HG03565 (cell line): ENCODE results near the gene PRDM16.

Experiments used
- ATAC-seq: cut with Tn5 transposase; IDR thresholded peaks from one replicate; pipeline ENCODE4 v1.9.1; 2021; ENCODE audit warnings: mild to moderate bottlenecking, moderate library complexity; ENCODE audit not compliant: unreplicated experiment

The PRDM16 gene

DNA sequence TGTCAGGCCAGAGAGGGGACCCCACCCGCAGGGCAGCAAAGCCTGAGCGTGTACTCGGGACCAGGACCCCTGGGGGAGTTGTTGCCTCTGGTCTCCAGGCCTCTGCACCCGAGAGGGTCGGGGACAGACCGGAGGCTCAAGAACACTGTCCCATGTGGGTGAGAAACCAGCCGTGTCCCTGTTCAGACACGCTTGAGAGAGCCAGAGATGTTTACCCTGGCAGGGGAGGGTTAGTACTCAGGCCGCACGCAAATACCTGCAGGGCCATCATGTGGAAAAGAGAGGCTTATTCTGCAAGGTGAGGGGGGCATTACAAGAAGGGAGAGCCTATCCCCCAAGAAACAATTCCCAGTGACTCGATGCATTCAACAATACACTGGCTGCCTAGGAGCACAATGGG is 311.5 kb downstream of the PRDM16 start:
- ATAC-seq, result no peak

DNA sequence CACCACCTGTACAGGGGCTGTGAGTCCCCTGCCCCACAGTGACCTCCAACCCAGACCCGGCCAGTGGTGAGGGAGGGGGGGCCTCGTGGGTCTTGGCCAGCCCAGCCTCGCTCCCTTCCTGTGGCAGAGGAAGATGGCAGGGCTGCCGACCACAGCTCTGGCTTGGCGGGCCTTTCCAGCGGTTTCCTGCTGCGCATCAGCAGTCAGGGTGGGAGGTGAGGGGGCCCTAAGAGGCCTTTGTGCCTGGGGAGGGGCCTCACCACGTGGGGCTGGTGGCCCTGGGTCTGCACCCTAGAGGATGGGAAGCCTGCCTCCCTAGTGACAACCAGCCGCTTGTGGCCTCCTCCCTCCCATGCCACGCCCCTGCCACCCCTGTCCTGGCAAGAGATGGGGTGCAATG is 312.9 kb downstream of the PRDM16 start:
- no peak for ATAC-seq

DNA sequence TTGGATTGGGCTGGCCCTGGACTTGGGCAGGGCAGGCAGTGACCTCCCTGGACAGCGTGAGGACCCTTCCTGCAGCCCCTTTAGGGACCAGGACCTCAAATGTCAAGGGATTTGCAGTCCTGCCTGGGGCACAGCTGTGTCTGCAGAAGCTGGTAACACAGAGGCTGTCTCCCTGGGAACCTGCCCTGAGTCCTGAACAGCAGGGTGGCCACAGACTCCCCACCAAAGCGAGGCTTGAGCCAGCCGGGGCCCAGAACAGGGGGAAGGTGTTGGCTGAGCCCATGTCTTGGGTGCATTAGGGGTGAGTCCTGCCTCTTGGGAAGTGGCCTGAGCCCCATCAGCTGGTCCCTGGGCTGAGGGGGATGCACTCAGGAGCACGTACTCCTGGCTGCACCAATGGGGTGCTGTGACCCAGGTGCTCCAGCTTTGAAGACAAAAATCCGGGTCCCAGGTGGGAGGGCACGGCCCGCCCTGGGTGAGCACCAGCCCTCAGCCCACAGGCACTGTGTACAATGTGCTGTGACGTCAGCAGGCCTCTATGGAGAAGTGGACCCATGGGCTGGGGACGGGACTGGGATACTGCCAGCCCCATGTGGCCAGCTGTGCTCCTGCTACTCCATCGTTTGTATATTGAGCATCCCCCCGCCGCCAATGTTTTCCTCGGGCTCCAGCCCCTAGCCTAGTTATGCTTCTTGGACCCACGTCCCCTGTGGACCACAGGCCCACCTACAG is 313.5 kb downstream of the PRDM16 start:
- no peak for ATAC-seq

DNA sequence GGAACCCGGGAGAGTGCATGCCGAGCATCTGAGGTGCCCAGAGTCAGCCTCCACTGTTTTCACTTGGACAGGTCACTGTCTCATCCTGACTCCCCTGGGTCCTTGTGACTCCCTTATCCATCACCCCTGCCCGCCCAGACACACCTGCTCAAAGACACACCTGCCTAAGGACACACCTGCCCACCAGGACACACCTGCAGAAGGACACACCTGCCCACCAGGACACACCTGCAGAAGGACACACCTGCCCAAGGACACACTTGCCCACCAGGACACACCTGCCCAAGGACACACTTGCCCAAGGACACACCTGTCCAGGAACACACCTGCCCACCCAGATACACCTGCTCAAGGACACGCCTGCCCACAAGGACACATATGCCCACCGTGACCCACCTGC is 314.7 kb downstream of the PRDM16 start:
- ATAC-seq, result no peak

DNA sequence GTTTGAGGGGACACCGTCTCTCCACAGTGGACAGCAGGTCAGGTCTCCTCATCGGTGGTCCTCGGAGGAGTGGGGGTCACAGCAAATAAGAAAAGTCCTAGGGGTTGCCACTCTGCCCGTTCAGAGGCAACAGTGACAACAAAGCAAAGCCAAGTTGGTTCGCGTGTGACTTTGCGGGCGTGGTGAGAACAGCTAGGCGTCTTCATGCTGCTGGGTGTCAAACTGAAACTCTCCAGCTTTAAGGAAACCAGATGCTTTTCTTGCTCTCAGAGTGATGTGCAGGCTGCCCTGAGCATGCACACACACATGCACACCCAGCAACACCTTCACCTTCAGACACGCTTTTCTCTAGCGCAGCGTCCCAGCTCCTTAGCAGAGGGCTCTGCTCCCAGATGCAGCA is 315.4 kb downstream of the PRDM16 start:
- ATAC-seq, result no peak

DNA sequence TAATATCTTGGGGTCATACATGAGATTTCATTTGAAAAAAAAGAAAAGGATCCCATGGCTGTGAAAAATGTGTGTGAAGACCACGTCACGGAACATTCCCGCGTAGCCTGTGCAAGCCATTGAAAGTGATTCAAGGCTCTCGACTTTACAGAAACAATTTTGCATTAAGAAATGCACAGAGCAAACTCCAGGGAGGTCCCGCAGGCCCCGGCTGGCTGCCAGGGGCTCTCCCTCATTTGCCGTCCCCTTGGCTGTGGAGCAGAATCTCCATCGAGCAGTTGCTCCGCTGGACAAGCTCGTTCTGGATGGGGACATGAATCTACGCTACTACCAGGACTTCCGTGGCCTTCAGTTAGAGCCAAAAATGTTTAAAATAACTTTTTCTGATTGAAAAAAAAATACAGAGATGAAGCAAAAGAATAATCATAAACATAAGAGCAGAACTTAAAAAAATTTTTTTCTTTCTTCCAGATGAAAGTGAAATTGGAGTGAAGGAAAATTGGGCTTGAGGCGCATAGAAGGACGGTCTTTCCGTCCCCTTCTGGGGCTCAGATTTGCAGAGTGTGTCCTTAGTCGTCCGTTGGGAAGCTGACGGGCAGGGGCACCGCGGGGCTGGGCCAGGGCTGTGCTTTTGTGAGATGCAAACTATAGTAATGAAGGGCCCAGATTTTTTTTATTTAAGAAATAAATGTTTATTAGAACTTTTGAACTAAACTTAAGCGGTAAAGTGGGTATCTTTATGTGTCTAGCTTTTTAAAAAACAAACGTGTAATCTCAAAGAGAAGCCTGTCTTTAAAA is 317.4 kb downstream of the PRDM16 start:
- ATAC-seq, result no peak

DNA sequence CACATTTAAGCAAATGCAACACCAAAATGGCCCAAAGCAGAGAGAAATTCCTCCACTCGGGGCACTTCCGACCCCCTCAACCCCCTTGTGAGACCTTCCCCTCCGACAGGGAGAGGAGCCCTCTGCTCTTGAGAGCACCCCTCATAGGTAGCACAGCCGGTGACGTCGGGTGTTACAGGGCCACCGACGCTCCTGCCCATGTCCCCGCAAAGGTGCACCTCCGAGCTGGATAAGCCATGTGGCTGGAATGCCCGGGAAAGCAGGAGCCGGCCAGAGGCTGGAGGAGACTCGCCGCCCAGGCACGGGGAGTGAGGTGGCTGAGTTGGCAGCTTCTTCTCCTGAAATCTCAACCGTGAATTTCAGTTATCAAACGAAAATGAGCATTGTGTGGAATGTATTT is 318.4 kb downstream of the PRDM16 start:
- ATAC-seq, result no peak

DNA sequence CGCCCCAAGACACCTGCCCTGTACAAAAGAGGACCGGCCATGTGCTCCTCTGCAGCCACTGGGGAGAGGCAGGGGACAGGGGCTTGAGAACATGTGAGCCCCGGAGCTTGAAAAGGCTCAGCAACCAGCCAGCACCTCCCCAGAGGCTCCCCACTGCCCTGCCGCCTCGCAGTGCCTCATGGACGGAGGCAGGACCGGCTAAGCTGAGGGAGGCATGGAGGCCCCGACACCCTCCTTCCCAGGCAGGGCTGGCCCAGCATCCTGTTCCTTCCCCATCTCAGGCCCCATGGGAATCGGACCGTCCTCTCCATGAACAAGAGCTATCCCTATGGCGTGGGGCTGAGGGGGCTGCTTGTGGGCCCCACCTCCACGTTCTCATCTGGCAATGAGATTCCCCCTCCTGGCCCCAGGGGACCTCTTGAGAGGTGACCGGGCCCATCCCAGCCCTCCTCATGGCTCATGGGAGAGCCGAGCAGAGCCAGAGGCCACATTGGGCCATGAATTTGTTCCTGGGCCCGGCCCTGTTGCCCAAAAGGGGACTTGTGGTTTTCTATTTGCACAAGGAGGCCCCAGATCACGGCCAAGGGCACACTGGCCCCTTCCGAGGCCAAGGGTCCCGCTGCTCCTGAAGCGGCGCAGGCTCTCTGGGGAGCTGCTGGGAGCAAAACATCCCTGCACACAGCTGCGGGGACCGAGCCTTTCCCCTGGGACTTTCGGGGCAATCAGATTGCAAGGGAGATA is 320.3 kb downstream of the PRDM16 start:
- ATAC-seq, result no peak

DNA sequence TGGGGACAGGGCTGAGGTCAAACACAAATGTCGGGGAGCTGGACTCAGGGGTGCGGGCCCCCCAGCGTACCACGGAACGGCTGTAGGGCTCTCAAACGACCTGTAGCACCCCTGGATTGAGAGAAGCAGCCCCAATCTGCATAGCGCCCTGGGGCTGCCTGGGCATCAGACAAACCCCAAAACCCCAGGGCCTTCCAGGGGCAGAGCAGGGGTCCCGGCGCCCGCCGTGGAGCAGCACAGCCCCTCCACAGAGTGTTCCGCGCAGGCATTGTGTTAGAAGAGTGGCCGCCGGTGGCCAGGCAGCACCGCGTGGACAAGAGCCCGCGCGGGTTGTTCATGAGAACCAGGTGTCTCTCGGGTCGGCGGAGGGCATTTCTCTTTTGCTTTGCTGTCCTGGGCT is 321.3 kb downstream of the PRDM16 start:
- ATAC-seq, result no peak

DNA sequence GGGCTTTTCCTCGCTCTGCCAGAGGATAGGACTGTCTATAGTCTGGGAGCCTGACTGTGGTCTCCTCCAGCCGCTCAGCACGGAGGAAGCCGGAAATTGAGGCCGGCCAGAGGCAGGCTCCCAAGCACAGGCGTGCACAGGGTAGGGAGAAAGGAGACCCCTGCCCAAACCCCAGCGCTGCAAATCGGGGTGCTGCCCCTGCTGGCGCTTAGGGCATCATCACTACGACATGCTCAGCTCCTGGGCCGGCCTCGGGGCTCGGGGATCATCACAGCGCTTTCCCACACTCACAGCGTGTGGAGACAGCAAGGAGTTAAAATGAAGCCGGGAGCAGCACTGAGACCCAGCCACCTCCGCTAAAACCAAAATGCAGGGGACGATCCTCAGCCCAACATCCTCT is 322.7 kb downstream of the PRDM16 start:
- ATAC-seq, result no peak

DNA sequence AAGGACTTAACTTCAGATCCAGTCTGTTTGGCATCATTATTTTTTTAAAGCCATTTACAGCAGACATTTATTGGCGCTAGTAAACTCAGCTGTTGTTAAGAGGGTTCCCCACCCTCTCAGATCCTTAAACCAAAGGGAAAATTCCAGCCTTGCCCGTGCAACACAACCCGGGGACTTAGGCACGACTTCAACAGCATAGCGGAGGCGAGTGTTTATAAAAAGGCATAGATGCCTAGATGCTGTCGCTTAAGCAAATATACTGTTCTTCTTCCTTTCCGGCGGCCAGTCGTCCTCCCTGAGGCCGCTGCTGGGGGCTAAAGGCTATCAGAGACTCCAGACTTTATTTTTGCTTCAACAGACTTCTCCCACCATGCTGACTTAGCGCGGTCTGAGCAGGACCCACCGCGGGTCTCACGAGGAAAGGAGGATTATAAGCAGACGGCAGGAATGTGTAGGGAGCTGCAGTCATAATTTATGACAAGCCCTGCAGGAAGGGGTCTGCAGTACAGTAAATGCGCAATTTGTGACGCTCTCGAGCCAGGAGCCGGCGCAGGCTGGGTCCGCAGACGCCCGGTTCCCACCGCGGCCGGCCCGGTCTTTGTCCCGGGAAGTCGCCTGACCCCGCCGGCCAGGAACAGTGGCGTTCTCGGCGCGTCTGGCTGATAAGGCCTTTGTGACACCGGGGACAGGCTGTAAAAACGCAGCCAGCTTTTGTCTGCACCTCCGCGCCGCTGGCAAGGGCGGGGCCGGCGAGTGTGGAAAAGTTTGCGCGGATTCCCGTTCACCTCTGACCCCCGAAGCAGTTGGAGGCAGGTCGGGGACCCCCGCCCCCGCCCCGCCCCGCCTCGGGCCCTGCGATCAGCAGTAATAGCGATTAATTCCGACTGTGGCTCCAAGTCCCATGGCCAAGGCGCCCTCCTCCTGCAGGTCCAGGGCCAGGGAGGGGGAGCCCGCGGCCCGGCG is 324.3 kb downstream of the PRDM16 start:
- no peak for ATAC-seq

DNA sequence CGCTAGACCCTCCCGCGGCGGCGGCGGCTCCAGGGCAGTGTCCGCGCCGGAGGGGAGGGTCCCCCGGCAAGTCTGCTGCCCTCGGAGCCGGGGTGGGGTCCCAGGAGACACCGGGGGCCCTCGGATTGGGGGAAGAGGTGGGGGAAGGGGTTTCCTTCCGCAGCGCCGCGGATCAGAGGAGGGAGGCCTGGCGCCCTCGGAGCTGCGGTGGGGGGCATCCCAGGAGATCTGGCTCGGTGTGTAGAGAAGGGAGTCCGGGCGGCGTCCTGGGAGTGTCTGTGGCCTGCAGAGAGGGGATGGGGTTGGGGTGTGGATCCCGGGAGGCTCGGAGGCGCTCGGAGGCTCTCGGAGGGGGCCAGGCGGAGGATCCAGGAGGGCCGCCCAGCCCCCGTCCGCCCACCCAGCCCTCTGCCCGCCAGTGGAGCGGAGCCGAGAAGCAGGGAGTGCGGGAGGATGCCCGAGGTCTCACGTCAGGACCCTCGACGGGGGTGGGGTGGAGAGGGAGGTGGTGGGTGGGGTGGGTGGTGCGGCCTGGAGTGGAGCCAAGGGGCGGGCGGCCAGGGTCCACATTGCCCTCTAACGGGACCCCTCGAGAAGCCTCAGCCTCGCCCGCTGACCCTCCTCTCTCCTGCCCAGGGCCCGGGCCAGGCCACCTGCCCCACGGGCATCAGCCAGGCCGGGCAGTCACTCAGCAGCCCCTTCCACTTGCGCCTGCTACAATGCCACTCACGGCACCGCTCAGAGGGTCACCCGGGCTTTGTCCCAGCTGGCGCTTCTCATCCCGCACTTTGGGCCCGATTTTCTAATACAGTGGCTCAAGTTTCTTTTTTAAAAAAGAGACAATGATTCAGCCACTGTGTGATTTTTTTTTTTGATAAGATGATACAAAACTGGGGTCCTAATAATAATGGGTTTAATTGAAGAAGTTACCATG is 325.3 kb downstream of the PRDM16 start:
- ATAC-seq, result no peak

DNA sequence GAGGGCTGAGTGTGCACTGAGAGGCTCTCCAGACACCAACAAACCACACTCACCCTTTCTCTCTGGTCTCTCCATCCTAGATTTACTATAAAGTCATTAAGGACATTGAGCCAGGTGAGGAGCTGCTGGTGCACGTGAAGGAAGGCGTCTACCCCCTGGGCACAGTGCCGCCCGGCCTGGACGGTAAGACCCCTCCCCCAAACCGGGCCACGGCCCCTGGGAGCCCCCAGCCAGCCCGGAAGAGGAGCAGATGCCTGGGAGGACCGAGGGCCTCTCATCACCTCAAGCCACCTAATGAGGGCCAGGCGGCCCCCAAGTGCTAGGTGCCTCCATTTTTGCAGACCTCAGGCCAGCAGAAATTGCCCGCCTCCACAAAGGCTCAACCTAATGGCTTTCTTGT is 327.4 kb downstream of the PRDM16 start:
- no peak for ATAC-seq

DNA sequence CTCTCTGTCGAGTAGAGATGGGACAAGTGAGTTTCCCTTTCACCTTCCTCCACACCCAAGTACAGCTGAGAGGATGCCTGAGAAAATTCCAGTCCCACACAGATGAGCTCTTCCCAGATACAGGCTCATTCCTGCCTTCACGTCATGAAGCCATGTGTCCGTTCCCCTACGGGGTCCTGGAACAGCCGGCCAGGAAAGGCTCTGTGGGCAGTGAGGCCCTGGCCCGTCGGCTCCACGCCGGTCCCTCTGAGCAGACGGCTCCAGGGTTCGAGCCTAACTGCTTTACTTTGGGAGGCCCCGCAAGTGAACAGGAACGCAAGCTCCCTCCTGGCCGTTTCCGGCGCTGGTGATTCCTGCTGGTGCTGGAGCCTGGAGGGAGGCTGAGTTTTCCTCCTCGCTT is 328.3 kb downstream of the PRDM16 start:
- ATAC-seq, result no peak

DNA sequence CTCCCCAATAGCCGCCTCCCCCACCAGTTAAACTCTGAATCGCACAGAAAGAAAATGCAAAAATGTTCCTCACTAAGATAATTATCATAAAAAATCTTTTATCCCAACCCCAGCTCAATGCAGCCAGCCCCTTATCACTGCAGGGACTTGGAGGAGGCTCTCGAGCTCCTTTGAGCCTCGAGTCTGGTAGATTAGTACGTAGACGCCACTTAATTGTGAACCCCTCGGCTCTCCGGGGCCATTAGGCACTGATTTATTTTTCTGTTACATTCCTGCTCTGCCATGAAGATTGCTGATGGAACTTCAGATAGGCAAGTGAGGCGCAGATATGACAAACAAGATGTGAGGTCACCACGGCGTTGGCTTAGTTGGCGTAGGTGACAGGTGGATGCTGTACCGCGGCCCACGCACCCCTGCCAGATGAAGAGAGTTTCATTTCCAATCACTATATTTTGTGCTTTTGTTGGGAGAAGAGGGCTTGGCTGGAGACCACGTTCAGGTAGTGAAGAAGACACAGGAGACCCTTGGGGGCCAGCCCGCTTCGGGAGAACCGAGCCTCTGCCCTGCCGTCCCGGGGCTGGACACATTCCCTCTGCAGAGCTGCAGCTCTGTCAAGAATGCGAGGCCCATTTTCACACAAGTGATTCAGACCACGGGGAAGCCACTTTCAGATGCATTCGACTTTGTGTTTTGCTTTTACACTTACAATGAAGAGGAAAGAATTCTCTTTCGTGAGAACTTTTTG is 329.6 kb downstream of the PRDM16 start:
- ATAC-seq, result no peak

DNA sequence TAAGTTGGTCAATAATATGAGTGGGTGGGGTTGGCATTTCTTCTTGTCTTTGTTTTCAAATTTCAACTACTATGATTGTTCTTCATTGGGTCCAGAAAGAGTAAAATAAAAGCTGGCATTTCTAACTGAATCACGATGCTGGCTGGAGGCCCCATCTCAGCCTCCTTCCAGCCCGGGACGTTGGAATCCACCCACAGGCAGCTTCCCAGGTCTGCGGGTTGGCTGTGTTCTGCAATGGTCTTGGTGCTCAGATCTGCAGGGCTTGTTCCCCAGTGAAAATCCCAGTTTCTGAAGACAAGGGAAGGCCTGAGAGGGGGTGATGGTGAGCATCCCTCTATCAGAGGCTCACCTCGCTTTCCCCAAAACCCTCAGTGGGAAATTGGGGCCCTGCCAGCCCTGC is 330.7 kb downstream of the PRDM16 start:
- no peak for ATAC-seq

DNA sequence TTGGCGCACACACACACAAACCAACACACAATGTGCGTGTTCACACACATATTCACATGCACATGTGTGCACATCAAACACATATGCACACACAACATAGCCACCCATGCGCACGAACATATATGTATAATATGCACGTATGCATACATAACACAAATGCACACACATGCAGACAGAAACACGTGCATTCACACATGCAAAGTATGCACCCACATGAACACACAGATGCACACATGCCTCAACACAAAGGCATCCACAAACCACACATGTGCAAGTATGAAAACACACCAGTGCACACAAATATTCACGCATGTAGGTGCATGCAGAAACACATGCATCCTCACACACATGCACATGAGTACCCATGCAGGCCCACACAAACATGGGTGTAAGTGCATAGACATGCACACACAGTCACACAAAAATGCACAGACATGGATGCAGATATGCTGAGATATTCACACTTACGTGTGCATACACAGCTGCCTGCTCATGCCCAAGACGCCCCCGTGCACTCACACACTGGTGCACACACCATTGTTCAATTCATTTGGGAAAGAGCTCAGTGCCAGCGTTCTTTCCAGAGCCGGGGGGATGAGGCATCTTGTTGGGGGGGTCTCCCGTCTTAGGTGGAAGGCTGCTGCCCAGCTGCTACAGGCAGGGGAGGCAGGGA is 332.7 kb downstream of the PRDM16 start:
- no peak for ATAC-seq

DNA sequence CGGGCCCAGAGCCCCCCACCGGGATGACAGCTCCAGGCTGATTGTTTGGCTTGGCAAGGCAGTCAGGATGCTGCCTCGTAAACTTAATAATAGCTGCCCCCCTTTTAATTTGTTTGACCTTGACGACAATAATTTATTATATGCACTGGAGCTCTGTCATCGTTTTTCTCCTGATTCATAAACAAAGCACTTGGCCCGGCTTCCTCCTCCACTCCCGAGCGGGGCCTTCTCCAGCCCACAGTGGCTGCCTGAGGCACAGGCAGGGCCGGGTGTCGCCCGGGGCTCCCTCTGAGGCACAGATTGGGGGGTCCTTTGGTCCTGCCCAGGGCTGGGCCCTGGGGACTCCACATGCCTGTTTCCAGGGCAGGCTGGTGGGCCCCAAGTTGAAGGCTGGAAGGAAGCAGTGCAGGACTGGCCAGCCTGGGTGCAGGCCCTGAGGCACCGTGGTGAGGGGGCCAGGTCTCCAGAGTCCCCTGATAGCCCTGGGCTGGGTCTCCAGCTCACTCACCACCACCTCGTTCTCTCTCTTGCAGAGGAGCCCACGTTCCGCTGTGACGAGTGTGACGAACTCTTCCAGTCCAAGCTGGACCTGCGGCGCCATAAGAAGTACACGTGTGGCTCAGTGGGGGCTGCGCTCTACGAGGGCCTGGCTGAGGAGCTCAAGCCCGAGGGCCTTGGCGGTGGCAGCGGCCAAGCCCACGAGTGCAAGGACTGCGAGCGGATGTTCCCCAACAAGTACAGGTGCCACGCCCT is 333.4 kb downstream of the PRDM16 start:
- ATAC-seq, result no peak
